NB4 (cell line): ENCODE data around the gene DLG3.

ENCODE experiments used
- DNase-seq: peaks from one replicate; pipeline ENCODE4 v3.0.0; 2010; ENCODE audit warnings: low read depth
- H3K4me3 ChIP-seq: one replicate; pipeline ENCODE4 v1.5.1; 2011; ENCODE audit warnings: mild to moderate bottlenecking, low read depth, low read length, moderate library complexity
- CTCF ChIP-seq: IDR thresholded peaks from one replicate; pipeline ENCODE4 v1.5.1; 2012; ENCODE audit warnings: low read depth, low read length
- MYC ChIP-seq: IDR thresholded peaks from 2 replicates; pipeline ENCODE4 v1.6.1; 2011; ENCODE audit warnings: low read depth, low read length
- POLR2A ChIP-seq: IDR thresholded peaks from 2 replicates; pipeline ENCODE4 v1.6.1; 2011; ENCODE audit warnings: mild to moderate bottlenecking; ENCODE audit not compliant: insufficient read length; ENCODE audit errors: extremely low read depth
- TF ChIP-seq, protein P1 (sequence below): IDR thresholded peaks from 2 replicates; pipeline ENCODE4 v1.6.1; 2011; ENCODE audit warnings: low read depth, low read length

DLG3 gene

GRCh38 chrX:70535198-70535597 lies 90.6 kb downstream of the DLG3 start:
- TF ChIP-seq CTCF = no peak
- no peak for TF ChIP-seq POLR2A
- no peak for TF ChIP-seq MYC
- TF ChIP-seq, protein P1, sequence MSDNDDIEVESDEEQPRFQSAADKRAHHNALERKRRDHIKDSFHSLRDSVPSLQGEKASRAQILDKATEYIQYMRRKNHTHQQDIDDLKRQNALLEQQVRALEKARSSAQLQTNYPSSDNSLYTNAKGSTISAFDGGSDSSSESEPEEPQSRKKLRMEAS = no peak
- no peak overlapping the region for H3K4me3 ChIP-seq
- DNase-seq = no peak

DNA sequence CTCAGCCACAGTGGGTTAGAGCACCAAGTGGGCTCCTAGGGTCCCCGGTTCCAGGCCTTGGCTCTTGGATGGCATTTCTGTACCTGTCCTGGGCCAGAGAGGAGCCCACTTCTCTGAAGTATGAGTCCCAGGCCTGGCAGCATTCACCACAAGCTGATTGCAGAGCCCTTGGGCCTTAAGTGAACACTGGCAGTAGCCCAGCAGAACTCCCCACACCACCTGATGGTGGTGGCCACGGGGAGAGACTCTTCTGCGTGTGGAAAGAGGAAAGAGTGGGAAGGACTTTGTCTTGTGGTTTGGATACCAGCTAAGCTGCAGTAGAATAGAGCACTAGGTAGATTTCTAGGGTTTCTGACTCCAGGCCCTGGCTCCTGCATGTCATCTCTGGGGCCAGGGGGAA lies 104.8 kb downstream of the DLG3 start:
- no peak for DNase-seq
- no peak overlapping the region for H3K4me3 ChIP-seq
- TF ChIP-seq POLR2A (no peak), MYC (no peak), CTCF (no peak)
- TF ChIP-seq, protein P1 = no peak

GRCh38 chrX:70552130-70552704 lies 107.6 kb downstream of the DLG3 start:
- TF ChIP-seq CTCF = no peak
- no peak for TF ChIP-seq MYC
- no peak for TF ChIP-seq POLR2A
- TF ChIP-seq, protein P1 = no peak
- H3K4me3 ChIP-seq = no peak overlapping the region
- DNase-seq = peak; percentile 11

DNA sequence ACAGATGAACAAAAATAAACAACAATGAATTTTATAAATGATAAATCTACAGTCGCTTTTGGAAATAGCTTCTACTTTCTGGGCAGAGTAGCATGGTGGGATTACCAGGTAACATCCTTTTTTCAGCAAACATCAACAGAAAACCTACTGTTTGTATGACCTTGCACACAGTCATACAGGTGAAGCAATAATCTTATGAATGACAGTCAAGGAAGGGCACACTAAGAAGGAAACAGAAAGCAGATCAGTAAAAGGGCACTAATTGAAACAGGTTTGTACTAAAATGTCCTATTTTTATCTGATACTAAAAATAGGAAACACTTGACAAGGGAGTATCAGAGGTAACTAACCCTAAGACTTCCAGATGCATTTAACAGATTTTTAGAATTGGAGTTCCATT lies 108.9 kb downstream of the DLG3 start:
- no peak for TF ChIP-seq POLR2A
- TF ChIP-seq, protein P1 = no peak
- no peak for TF ChIP-seq MYC
- TF ChIP-seq CTCF = no peak
- no peak overlapping the region for H3K4me3 ChIP-seq
- DNase-seq = no peak

- DNase-seq = peak; percentile 25
- H3K4me3 ChIP-seq = no peak overlapping the region
- TF ChIP-seq POLR2A = no peak
- no peak for TF ChIP-seq CTCF
Observed at GRCh38 chrX:70554081-70554480, 109.4 kb downstream of the DLG3 start.

DNA sequence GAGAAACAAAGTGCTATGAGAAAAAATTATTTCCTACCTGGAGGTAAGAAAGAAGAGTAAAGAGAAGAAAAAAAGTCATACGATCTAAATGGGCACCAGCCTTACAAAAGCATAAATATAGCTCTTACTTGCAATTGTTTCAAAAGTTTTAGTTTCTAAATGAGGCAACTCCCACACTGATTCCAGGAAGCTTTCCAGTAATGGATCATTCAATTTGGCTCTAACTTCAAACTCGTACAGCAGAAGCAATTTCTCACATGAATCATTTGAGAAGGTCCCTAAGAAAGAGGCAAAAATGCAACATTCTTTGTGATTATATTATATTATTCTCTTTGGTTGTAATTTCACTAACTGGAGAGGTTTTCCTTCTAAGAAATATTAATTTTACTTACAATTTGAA lies 109.9 kb downstream of the DLG3 start:
- no peak overlapping the region for H3K4me3 ChIP-seq
- no peak for DNase-seq
- TF ChIP-seq POLR2A (no peak), CTCF (no peak), MYC (no peak)
- TF ChIP-seq, protein P1 = no peak
